AG09319 (cell line): Measurements from ENCODE around the gene GRIPAP1.
"Not testable (repeated sequence)": the region's sequence is repeated elsewhere in the genome, so short reads cannot be mapped to it uniquely, and the experiment has no call there.

ENCODE experiments used
- DNase-seq: peaks from one replicate; pipeline ENCODE4 v3.0.0-alpha.2; 2010; ENCODE audit warnings: low read depth; ENCODE audit errors: extremely low read depth
- TF ChIP-seq, protein P1 (sequence below): IDR thresholded peaks from 2 replicates; pipeline ENCODE4 v1.5.1; 2011; ENCODE audit warnings: low read depth, mild to moderate bottlenecking, inconsistent platforms, low read length, moderate library complexity

Gene GRIPAP1

DNA sequence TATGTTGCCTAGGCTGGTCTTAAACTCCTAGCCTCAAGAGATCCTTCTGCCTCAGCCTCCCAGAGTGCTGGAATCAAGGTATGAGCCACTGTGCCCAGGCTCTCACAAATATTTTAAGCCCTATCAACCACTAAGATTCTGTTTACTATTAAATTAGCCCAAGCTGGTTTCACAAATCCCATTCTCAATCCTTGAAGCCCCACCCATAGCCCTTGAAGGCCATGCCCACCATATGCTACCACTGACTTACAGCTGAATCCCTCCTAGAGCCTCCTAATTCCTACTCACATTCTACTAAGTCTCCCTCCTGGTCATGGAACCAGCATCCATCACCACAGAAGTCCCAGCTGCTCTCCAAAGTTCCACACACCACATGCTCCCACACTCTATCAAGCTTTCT is 9.7 kb downstream of the GRIPAP1 start:
- DNase-seq, result no peak
- TF ChIP-seq, protein P1, sequence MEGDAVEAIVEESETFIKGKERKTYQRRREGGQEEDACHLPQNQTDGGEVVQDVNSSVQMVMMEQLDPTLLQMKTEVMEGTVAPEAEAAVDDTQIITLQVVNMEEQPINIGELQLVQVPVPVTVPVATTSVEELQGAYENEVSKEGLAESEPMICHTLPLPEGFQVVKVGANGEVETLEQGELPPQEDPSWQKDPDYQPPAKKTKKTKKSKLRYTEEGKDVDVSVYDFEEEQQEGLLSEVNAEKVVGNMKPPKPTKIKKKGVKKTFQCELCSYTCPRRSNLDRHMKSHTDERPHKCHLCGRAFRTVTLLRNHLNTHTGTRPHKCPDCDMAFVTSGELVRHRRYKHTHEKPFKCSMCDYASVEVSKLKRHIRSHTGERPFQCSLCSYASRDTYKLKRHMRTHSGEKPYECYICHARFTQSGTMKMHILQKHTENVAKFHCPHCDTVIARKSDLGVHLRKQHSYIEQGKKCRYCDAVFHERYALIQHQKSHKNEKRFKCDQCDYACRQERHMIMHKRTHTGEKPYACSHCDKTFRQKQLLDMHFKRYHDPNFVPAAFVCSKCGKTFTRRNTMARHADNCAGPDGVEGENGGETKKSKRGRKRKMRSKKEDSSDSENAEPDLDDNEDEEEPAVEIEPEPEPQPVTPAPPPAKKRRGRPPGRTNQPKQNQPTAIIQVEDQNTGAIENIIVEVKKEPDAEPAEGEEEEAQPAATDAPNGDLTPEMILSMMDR, result no peak

DNA sequence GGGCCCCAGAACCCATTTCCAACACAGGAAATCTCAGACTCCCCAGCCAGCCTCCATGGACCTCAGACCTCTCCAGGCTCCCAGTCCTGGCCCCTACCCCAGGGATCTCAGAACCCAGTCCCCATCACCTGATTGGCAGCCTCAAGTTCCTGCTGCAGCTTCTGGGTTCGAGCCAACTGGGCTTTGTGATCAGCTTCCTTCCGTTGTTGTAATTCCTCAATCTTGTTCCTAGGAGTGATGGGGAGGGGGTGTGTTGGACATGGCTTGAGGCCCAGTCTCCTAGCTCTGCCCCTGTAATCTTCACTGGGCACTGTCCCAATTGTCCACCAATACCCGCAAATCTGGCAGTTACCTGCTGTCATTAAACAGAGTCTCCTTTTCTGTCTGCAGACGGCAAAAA is 12.6 kb downstream of the GRIPAP1 start:
- TF ChIP-seq, protein P1, result no peak
- no peak for DNase-seq

DNA sequence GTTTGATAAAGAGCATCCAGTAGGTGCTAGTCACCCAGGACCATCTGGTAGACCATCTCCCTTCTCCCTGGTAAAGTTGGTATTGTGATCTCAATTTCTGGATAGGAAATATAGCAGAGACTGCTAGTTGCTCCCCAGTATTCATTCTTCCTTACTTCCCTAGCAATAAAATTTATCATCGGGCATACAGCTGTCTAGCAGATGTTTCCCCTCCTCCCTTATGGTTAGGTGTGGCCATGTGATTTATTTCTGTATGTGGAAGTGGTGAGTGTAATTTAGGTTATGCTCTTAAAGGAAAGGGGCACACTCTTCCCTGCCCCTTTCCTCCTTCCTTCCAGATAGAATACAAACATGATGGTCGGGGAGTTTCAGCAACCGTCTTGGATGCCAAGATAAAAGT is 18.2 kb downstream of the GRIPAP1 start:
- no peak for DNase-seq
- TF ChIP-seq, protein P1, result no peak

DNA sequence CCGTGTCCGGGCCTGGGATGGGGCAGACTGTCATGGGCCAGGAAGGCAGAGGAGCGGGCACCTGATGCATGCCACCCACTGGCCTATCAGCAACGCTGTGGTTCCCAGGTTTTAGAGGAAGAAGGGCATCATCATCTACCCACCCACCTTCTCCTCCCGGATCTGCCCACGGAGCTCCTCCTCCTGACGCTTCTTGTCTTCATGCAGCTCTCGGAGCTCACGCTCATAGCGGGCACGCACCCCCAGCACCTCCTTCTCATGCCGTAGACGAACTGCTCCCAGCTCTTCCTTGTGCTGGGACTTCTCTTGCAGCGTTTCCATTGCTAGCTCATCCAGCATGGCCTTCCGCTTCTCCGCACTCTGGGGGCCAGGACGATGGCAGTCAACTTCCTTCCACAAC is 19.0 kb downstream of the GRIPAP1 start:
- TF ChIP-seq, protein P1, result no peak
- no peak for DNase-seq

DNA sequence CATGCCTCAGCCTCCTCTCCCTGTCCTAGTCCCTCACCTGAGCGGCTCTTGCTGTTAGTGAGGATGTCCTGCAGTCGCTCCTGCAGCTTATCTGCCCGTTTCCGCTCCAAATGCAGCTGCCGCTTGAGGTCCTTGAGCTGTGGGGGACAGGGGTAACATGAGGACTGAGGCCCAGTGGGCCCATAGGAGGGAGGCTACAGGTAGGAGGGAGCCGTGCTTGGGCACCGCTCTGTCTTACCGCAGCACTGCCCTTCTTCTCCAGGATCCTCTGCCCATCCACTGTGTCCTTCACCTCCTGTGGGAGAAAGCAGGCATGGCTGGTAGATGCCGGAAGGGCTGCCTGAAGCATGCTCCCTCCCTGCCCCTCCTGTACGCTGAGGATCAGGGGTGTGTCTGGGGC is 20.9 kb downstream of the GRIPAP1 start:
- DNase-seq, result no peak
- TF ChIP-seq, protein P1, result no peak

DNA sequence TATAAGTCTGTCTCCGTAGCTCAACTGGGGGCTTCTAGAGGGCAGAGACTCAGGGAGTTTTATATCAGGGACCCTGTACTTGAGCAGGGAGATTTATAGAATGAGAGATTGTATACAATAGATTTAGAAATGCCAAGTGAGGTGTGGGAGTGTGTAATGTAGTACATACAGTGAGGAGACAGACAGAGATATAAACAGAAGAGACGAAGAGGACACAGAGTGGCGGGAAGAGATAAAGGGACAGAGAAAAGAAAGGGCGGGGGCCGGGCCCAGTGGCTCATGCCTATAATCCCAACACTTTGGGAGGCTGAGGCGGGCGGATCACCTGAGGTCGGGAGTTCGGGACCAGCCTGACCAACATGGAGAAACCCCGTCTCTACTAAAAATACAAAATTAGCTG is 21.7 kb downstream of the GRIPAP1 start:
- not testable (repeated sequence) for DNase-seq

DNA sequence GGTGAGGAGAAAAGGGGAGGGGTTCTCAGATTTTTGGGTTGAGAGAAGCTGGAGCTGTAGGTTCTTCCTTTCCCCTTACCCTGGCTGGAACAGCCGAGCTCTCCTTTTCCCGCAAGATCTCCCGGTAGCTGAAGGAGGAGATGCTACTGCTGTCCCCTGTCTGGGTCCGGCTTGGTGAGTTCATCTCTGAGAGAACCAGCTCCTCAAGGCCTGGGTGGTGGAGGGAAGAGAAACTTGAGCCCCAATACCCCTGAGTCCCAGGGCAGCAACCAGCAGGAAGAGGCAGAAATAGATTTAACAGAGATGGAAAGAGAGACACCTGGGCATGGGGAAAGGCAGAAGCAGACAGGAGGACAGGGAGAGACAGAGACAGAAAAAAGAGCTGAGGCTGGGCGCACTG is 23.8 kb downstream of the GRIPAP1 start:
- TF ChIP-seq, protein P1, result no peak
- no peak for DNase-seq

DNA sequence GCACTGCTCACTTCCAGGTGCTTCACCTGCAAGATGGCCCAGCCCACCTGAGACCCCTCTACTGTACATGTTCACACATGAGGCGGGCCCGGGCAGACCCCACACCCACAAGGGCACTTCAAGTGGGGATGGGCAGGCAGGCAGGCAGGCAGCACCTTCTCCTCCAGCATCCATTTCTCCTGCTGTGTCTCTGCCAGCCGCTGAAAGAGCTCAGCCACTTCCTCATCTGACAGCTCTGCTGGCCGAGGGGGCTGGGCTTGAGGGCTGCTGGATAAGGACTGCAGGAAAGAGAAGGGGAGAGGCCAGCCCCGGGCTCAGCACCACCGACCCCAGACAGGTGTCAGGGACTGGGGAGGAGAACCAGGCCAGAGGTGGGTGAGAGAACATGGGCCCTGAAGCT is 26.0 kb downstream of the GRIPAP1 start:
- no peak for DNase-seq
- TF ChIP-seq, protein P1, result no peak
